Dedifferentiated amniotic fluid mesenchymal stem cell (primary cell): ENCODE results near the gene VSTM2L.
"Not testable (repeated sequence)": the region's sequence is repeated elsewhere in the genome, so short reads cannot be mapped to it uniquely, and the experiment has no call there.

Source experiments
- DNase-seq: peaks from one replicate; pipeline ENCODE4 v3.0.0-alpha.2; 2016; ENCODE audit errors: extremely low spot score

The VSTM2L gene

GRCh38 chr20:37937686-37938085 lies 34.8 kb downstream of the VSTM2L start:
- DNase-seq, result no peak

DNA sequence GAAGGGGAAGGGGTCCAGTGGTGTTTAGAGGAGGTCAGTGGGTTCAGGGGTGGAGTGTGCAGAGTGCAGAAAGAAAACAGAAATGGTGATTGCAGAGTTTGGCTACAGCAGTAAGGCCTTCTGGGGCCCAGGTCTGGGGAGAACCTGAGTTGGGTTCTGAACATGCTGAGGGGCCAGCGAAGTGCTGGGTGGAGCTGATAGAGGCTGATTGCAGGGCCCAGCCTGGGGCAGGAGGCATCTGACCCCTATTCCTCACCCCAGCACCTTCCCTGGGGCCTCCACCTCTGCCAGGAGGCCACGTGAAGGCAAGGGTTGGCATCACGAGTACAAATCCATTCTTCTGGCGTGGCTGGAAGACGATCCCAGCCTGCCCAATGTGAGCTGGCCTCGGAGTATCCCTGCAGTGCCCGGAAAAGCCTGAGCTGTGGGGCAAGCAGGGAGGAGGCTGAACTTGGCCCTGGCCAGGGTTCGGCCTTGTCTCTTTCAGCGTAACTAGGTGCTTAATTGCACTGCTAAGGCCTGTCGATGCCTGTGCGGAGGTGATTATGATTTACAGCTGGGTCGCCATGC lies 35.3 kb downstream of the VSTM2L start:
- no peak for DNase-seq

- DNase-seq, result no peak
These were observed 36.0 kb downstream of the VSTM2L start for GRCh38 chr20:37938954-37939353.

DNA sequence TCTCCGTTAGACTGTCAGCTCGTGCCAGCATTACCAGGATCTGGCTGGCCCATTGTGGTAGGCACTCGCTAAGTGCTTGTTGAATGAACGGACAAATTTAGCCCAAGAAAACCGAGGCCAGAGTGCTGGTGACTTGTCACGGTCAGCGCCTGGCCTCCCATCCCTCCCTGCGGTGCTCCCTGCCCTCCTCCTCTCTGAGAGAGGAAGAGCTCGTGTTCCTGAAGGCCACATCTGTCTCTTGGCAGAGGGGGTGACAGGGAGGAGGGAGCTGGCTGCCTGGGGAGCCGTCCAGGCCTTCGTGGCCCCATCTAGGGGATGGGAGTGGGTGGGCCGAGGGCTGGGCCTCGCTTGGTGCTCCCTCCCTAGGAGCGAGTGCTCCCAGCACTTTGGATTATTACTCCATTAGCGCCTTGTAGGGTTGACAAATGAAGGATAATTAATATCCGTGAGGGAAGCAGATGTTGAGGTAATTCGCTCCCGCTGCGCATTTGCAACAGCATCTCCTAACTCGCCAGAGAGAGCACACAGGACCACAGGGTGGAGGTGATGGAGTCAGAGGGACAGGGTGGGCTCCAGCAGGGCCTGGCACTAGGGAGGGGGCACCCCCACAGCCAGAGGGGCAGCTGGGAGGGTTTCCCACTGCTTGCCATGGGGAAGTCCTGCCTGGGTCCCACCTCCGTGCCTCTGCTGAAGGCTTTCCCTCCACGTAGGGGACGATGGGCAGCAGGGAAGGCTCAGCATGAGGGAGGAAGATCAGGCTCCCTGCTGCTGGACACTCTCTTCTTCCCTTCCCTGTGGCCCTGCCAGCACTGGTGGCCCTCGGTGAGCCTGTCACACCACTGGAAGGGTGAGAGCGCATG lies 37.0 kb downstream of the VSTM2L start:
- DNase-seq, result no peak

GRCh38 chr20:37940858-37941257 lies 37.9 kb downstream of the VSTM2L start:
- no peak for DNase-seq

GRCh38 chr20:37941332-37941731 lies 38.4 kb downstream of the VSTM2L start:
- no peak for DNase-seq

GRCh38 chr20:37941992-37942391 lies 39.1 kb downstream of the VSTM2L start:
- no peak for DNase-seq

DNA sequence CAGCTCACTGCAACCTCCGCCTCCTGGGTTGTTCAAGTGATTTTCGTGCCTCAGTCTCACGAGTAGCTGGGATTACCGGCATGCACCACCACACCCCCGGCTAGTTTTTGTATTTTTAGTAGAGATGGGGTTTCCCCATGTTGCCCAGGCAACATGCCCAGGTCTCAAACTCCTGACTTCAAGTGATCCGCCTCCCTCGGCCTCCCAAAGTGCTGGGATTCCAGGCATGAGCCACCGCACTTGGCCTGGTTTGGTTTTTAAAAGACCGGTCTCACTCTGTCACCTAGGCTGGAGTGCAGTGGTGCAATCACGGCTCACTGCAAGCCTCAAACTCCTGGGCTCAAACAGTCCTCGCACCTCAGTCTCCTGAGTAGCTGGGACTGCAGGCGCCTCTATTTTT lies 40.1 kb downstream of the VSTM2L start:
- DNase-seq, result no peak

DNA sequence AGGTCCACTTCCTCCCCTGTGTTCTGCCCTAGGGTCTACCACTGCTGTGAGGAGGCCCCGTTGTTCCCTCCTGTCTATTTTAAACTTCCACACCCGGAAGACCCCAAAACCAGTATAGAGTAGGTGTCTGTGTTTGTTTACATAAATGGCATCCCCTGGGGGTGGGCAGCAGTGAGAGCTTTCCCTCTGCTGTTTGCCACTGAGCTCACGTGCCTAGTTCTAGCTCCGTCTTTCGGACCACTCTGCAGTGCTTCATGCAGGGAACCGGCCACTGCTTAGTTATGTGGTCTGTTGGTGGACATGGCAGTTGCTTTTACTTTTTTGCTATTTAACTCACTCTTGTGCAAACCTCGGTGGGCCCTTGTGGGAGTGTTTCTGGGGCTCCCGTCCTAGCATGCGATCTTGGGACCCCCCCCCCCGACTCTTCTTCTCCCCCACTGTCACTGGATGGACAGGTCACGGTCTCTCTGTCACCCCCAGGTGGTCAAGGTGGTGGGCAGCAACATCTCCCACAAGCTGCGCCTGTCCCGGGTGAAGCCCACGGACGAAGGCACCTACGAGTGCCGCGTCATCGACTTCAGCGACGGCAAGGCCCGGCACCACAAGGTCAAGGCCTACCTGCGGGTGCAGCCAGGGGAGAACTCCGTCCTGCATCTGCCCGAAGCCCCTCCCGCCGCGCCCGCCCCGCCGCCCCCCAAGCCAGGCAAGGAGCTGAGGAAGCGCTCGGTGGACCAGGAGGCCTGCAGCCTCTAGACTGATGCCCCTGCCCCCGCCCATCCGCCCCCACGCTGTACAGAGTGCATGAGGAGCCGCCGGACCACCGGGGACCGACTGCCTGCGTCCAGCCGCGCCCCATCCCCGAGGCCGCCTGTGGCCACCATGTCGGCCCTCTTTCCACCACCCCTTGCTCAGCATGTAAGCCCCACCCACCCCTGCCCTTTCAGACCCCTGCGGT lies 40.9 kb downstream of the VSTM2L start:
- DNase-seq, result no peak

- DNase-seq, result no peak
These were observed 41.6 kb downstream of the VSTM2L start for GRCh38 chr20:37944456-37944981.

DNA sequence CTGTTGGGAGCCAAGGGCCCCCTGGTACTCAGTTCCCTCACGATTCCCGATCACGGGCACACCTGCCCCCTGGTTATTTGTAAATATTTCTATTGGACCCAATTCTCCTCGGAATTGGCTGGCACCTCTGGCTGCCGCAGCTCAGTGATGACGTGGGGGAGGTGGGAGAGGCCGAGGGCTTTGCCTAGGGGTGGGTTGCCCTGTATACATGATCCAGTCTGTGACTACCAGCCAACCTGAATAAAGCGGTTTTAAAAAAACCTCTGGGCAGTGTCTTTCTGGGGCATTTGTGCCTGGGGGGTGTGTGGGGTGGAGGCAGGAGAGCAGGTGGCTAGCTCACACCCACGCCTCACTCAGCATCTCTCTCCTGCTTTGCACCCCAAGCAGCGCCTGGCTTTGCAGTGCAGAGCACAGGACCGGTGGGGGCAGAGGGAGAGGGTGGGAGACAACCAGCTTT lies 42.2 kb downstream of the VSTM2L start:
- no peak for DNase-seq

DNA sequence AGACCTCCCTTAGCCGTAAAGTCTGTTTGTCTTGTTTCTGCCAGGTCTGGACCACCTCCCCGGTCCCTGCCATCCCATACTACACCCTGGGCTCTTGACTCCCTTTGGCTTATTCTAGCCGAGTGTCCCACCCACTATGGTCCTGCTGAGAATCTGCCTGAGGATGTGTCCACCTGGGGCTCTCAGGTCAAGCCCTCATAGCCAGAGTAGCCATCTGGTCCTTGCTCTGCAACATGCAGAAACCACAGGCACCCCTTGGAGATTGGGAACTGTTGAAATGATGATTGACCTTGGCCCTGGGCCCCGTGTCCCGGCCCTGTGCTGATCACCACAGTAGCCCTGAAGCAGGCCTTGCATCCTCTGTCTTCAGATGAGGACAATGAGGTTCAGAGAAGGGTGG lies 44.0 kb downstream of the VSTM2L start:
- no peak for DNase-seq

DNA sequence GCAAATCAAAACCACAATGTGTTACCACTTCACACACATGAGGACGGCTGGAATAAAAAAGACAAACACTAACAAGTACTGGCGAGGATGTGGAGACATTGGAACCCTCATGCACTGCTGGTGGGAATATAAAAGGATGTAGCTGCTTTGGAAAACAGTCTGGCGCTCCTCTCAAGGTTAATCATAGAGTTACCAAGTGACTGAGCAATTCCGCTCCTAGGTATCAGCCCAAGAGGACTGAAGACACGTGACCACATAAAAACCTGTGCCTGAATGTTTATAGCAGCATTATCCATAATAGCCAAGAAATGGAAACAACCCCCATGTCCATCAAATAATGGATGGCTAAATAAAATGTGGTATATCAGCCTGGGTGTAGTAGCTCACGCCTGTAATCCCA lies 45.0 kb downstream of the VSTM2L start:
- no peak for DNase-seq

DNA sequence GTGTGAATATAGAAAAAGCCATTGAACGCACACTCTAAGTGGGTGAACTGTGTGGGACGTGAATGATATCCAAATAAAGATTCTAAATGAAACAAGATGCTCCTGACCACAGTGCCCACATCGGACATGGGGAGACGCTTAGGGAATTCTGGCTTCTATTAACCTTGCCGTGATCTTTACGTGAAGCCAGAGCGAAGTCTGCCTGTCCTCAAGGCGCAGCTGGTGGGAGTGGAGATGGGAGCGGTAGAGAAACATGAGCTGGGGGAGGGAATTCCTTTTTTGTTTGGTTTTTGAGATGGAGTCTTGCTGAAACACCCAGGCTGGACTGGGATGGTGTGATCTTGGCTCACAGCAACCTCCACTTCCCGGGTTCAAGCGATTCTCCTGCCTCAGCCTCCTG lies 46.0 kb downstream of the VSTM2L start:
- DNase-seq, result no peak

- DNase-seq, result no peak
These were observed 51.3 kb downstream of the VSTM2L start for GRCh38 chr20:37954190-37954589.

DNA sequence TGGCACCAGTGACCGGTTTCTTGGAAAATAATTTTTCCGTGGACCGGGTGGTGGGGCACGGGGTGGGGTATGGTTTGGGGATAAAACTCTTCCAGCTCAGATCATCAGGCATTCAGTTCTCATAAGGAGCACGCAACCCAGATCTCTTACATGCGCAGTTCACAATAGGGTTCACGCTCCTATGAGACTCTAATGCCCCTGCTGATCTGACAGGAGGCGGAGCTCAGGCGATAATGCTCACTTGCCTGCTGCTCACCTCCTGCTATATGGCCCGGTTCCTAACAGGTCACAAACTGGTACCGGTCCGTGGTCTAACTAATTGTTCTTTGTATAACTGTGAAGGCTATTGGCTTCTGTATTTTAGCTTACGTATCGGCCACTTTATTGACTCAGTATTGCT lies 51.7 kb downstream of the VSTM2L start:
- DNase-seq, result no peak

DNA sequence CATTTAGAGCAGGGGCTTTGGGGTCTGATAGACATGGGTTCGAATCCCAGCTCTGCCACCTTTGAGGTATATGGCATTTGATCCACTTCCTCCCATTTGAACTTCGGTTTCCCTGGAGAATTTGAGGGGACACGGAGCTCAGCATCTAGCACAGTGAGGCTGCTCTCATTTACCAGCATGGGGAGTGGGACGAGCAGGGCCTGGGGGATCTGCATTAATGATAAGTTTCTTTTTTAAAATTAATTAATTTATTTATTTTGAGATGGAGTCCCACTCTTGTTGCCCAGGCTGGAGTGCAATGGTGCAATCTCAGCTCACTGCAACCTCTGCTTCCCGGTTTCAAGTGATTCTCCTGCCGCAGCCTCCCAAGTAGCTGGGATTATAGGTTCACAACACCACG lies 52.6 kb downstream of the VSTM2L start:
- DNase-seq, result no peak

DNA sequence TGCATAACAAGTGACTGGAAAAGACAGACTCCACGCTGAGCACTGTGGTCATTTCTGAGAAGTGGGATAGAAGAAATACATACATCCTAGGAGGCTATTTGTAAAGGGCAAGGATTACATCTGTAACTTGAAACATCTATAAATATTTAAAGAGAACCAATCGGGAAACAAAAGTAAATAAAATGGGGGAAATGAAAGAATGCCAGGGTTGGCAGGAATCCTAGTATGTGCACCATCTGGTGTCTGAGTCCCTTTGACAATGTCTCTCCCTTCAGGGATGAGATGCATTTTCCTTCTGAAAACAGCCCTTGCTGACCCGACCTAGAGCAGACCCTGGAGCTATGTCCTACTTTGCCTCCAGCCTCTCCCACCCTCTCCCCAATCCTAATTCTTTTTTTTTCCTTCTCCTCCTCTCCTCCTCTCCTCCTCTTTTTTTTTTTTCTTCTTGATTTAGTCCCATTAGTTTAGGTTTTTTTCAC lies 53.2 kb downstream of the VSTM2L start:
- no peak for DNase-seq

- no peak for DNase-seq
These were observed 56.1 kb downstream of the VSTM2L start for GRCh38 chr20:37958856-37959520.

DNA sequence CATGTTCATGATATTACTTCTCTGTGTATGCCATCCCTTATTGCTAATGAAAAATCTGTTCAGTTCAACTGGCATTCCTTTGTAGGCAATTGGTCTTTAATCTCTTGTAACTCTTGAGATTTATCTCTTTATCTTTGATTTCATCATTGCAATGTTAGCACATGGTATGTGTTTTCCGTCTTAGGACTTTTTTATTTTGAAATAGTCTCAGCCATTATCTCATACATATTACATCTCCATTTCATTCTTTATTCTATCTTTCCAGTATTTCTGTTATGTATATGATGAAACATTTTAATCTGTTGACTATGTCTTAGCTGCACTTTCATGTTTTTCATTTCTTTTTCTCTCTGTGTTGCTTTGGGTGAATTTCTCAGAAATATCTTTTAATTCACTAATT lies 58.1 kb downstream of the VSTM2L start:
- no peak for DNase-seq

- DNase-seq, result not testable (repeated sequence)
These were observed 60.6 kb downstream of the VSTM2L start for GRCh38 chr20:37963483-37963882.
